BJ (cell line): ENCODE data around the gene NCLN. TPM values are rescaled to one million over a fixed set of nuclear protein-coding genes. Genes with fewer than 3 reads are reported as not detected.

ENCODE experiments used
- CTCF ChIA-PET: fragments of 350-600 bp; formaldehyde crosslinking; extraction: SDS; loops from one replicate; lab custom pipeline; 2021; ENCODE audit warnings: antibody characterized with exemption, inconsistent platforms; lab: Yijun Ruan, JAX
- POLR2A ChIA-PET: fragments of 300-600 bp; sonication (Branson Sonifier 250); formaldehyde crosslinking; extraction: SDS; loops from one replicate; lab custom pipeline; 2021; ENCODE audit warnings: antibody characterized with exemption; lab: Charles Lee
- DNase-seq: peaks from one replicate; pipeline ENCODE4 v3.0.0-alpha.2; 2011; ENCODE audit warnings: low read depth
- H3K27me3 ChIP-seq: 2 replicates; pipeline ENCODE4 v1.6.0; 2011; ENCODE audit warnings: low read length; ENCODE audit not compliant: control insufficient read depth, insufficient read depth
- H3K36me3 ChIP-seq: 2 replicates; pipeline ENCODE4 v1.5.1; 2011; ENCODE audit warnings: low read length; ENCODE audit not compliant: control insufficient read depth, insufficient read depth
- H3K4me3 ChIP-seq: 2 replicates; pipeline ENCODE4 v1.5.1; 2011; ENCODE audit warnings: low read depth, mild to moderate bottlenecking, control low read depth, low read length
- CTCF ChIP-seq: IDR thresholded peaks from 2 replicates; pipeline ENCODE4 v1.5.1; 2011; ENCODE audit warnings: low read depth, mild to moderate bottlenecking, control low read depth, inconsistent platforms, low read length, moderate library complexity; ENCODE audit not compliant: insufficient read depth
- polyA plus RNA-seq: library from polyadenylated mRNA; depleted of rRNA; stranded (reverse); fragments of >200 nt; gene quantifications from 2 replicates; pipeline ENCODE4 v1.2.3, GENCODE V29; 2011

The NCLN gene
- polyA plus RNA-seq, 1 experiment, result 75.8 TPM

- no peaks in the 10 kb centered on the region for H3K27me3 ChIP-seq
- H3K36me3 ChIP-seq, result peaks cover 19% of the 10 kb centered on the region
- DNase-seq, result no peak
- H3K4me3 ChIP-seq, result no peak overlapping the region
- CTCF ChIA-PET, result interaction anchor here (1.5 to 1.6 kb wide), 2 partner anchors 14 to 16 kb away, joined by 3 read pairs; partner anchors contain the start of gene CELF5
- no peak for TF ChIP-seq CTCF
- POLR2A ChIA-PET, result no interaction called here
These were observed 22.8 kb downstream of the NCLN start for GRCh38 chr19:3208317-3209207.

GRCh38 chr19:3210347-3211017 is 24.8 kb downstream of the NCLN start:
- H3K4me3 ChIP-seq, result no peak overlapping the region
- peak; percentile 79 for TF ChIP-seq CTCF
- ChIA-PET CTCF (interaction anchor here (0.7 to 2.4 kb wide), 10 partner anchors 11 to 251 kb away, joined by 3 to 6 read pairs (median 4); partner anchors contain the start of gene NCLN), POLR2A (no interaction called here)
- DNase-seq, result no peak
- peaks cover 17% of the 10 kb centered on the region for H3K36me3 ChIP-seq
- no peaks in the 10 kb centered on the region for H3K27me3 ChIP-seq

- ChIA-PET POLR2A (no interaction called here), CTCF (interaction anchor here (0.7 to 2.4 kb wide), 9 partner anchors 9 to 260 kb away, joined by 3 to 8 read pairs (median 4); partner anchors contain the start of gene NCLN)
- DNase-seq, result no peak
- Histone ChIP-seq H3K4me3 (no peak overlapping the region), H3K27me3 (no peaks in the 10 kb centered on the region), H3K36me3 (peaks cover 16% of the 10 kb centered on the region)
- TF ChIP-seq CTCF, result no peak
These were observed 25.5 kb downstream of the NCLN start for GRCh38 chr19:3211191-3211590.

GRCh38 chr19:3213159-3213558 is 27.4 kb downstream of the NCLN start:
- no peak for TF ChIP-seq CTCF
- no peak for DNase-seq
- H3K4me3 ChIP-seq, result no peak overlapping the region
- ChIA-PET POLR2A (no interaction called here), CTCF (no interaction called here)
- no peaks in the 10 kb centered on the region for H3K27me3 ChIP-seq
- peaks cover 6% of the 10 kb centered on the region for H3K36me3 ChIP-seq

GRCh38 chr19:3216874-3217273 is 31.1 kb downstream of the NCLN start:
- H3K36me3 ChIP-seq, result no peaks in the 10 kb centered on the region
- H3K4me3 ChIP-seq, result no peak overlapping the region
- ChIA-PET POLR2A (no interaction called here), CTCF (no interaction called here)
- no peaks in the 10 kb centered on the region for H3K27me3 ChIP-seq
- no peak for DNase-seq
- TF ChIP-seq CTCF, result no peak
